HCT116 (cell line): ENCODE measurements around the gene KCTD18. TPM values are rescaled to one million over a fixed set of nuclear protein-coding genes. Genes with fewer than 3 reads are reported as not detected.

Source experiments
- ATAC-seq: fragments of 200-7000 bp; cut with Tn5 transposase; 2 replicates; pipeline ENCODE4 v1.9.1; 2020; ENCODE audit warnings: mild to moderate bottlenecking, moderate library complexity
- BruUV-seq: library from RNA; stranded (reverse); fragments of 400-500 nt; replicated peaks from 2 replicates; lab custom pipeline; 2021; lab: Mats Ljungman, UMichigan
- CTCF ChIA-PET: fragments of 300-600 bp; sonication (Branson Sonifier 250); formaldehyde crosslinking; loops from one replicate; lab custom pipeline; 2021; ENCODE audit warnings: antibody characterized with exemption; lab: Charles Lee
- POLR2A ChIA-PET: fragments of 300-600, 350-600 bp; sonication (Branson Sonifier 250); formaldehyde crosslinking; loops from one replicate; lab custom pipeline; 2021; ENCODE audit warnings: antibody characterized with exemption; lab: Charles Lee
- RAD21 ChIA-PET, 2 experiments: fragments of 300-600 bp; sonication (Branson Sonifier 250); formaldehyde crosslinking; loops; one replicate each; lab custom pipeline; 2023; ENCODE audit warnings: low total read pairs in 2 of 2; ENCODE audit not compliant: uncharacterized antibody in 2 of 2, unreplicated experiment in 2 of 2, low non-redundant PET in 1 of 2; lab: Charles Lee
- DNase-seq: peaks from one replicate; pipeline ENCODE4 v3.0.0-alpha.2; 2010; ENCODE audit warnings: low read depth, low spot score
- H2AFZ ChIP-seq: fragments of 200-600 bp; shearing (Covaris generic), sonication (generic); 2 replicates; pipeline ENCODE4 v1.6.1; 2017; ENCODE audit warnings: low read depth, mixed run types, mixed read lengths, antibody characterized with exemption, low read length; ENCODE audit not compliant: poor library complexity, severe bottlenecking
- H3K27ac ChIP-seq: 2 replicates; pipeline ENCODE4 v1.5.1; 2012; ENCODE audit warnings: low read depth, low read length
- H3K27me3 ChIP-seq: fragments of 200-600 bp; sonication (generic); 2 replicates; pipeline ENCODE4 v1.6.1; 2016; ENCODE audit warnings: mixed run types, low read length, mixed read lengths; ENCODE audit not compliant: insufficient read depth
- H3K36me3 ChIP-seq, 2 experiments: fragments of 200-500 bp in 1 of 2; fragments of 200-600 bp in 1 of 2; sonication (Bioruptor generic) in 1 of 2; sonication (generic) in 1 of 2; 2 replicates each; pipeline versions ENCODE4 v1.5.1 to v1.6.1; 2014 to 2016; ENCODE audit warnings: low read length in 2 of 2, inconsistent platforms in 1 of 2, mixed read lengths in 1 of 2, mixed run types in 1 of 2; ENCODE audit not compliant: insufficient read depth in 2 of 2, control insufficient read depth in 1 of 2
- H3K4me1 ChIP-seq, 2 experiments: fragments of 200-600 bp in 1 of 2; sonication (generic) in 1 of 2; 2 replicates each; pipeline versions ENCODE4 v1.5.1 to v1.6.1; 2012 to 2017; ENCODE audit warnings: low read length in 2 of 2, inconsistent platforms in 1 of 2, mild to moderate bottlenecking in 1 of 2, mixed read lengths in 1 of 2, mixed run types in 1 of 2, moderate library complexity in 1 of 2; ENCODE audit not compliant: insufficient read depth in 2 of 2, control insufficient read depth in 1 of 2
- H3K4me2 ChIP-seq: fragments of 200-600 bp; sonication (generic); 2 replicates; pipeline ENCODE4 v1.6.1; 2017; ENCODE audit warnings: mixed run types, low read length, mixed read lengths
- H3K4me3 ChIP-seq, 2 experiments: fragments of 200-600 bp in 1 of 2; sonication (generic) in 1 of 2; replicated peaks in 1 of 2; 2 replicates each; pipeline ENCODE4 v1.5.1; 2011 to 2016; ENCODE audit warnings: low read length in 2 of 2, control low read depth in 1 of 2, low read depth in 1 of 2, mild to moderate bottlenecking in 1 of 2, mixed read lengths in 1 of 2, mixed run types in 1 of 2
- H3K79me2 ChIP-seq: fragments of 200-600 bp; sonication (generic); 2 replicates; pipeline ENCODE4 v1.6.1; 2017; ENCODE audit warnings: mild to moderate bottlenecking, mixed run types, low read length, moderate library complexity, mixed read lengths; ENCODE audit not compliant: insufficient read depth
- H3K9ac ChIP-seq: fragments of 200-600 bp; sonication (generic); 2 replicates; pipeline ENCODE4 v1.6.1; 2016; ENCODE audit warnings: low read length, mixed read lengths
- H3K9me2 ChIP-seq: fragments of 200-600 bp; sonication (generic), shearing (Covaris generic); 2 replicates; pipeline ENCODE4 v1.6.1; 2017; ENCODE audit warnings: mixed run types, mild to moderate bottlenecking, moderate library complexity; ENCODE audit not compliant: insufficient read depth
- H3K9me3 ChIP-seq, 2 experiments: fragments of 200-500 bp in 1 of 2; fragments of 200-600 bp in 1 of 2; sonication (Bioruptor generic) in 1 of 2; sonication (generic) in 1 of 2; 2 replicates each; pipeline ENCODE4 v1.6.1; 2014 to 2017; ENCODE audit warnings: low read length in 2 of 2, mixed read lengths in 2 of 2, inconsistent platforms in 1 of 2, low read depth in 1 of 2, mild to moderate bottlenecking in 1 of 2, mixed run types in 1 of 2, moderate library complexity in 1 of 2; ENCODE audit not compliant: control insufficient read depth in 1 of 2, insufficient read depth in 1 of 2
- H4K20me1 ChIP-seq: fragments of 200-600 bp; sonication (generic), shearing (Covaris generic); 2 replicates; pipeline ENCODE4 v1.6.1; 2017; ENCODE audit warnings: mixed run types, mild to moderate bottlenecking, moderate library complexity; ENCODE audit not compliant: insufficient read depth
- ATF3 ChIP-seq: IDR thresholded peaks from 2 replicates; pipeline ENCODE4 v1.6.1; 2012
- CTCF ChIP-seq, 3 experiments: fragments of 200-600 bp in 1 of 3; sonication (generic) in 1 of 3; IDR thresholded peaks in 2 of 3; conservative IDR thresholded peaks in 1 of 3; 2 replicates each; pipeline ENCODE4 v1.5.1; 2012 to 2017; ENCODE audit warnings: low read depth in 2 of 3, low read length in 2 of 3, antibody characterized with exemption in 1 of 3, borderline replicate concordance in 1 of 3, control low read depth in 1 of 3, mild to moderate bottlenecking in 1 of 3, mixed read lengths in 1 of 3, mixed run types in 1 of 3, moderate library complexity in 1 of 3; ENCODE audit not compliant: insufficient read depth in 1 of 3
- EGR1 ChIP-seq: IDR thresholded peaks from 2 replicates; pipeline ENCODE4 v1.6.1; 2012; ENCODE audit warnings: low read depth
- ELF1 ChIP-seq: IDR thresholded peaks from 2 replicates; pipeline ENCODE4 v1.6.1; 2012; ENCODE audit warnings: low read depth, borderline replicate concordance
- EZH2 ChIP-seq: fragments of 200-600 bp; sonication (generic); IDR thresholded peaks from 2 replicates; pipeline ENCODE4 v1.6.1; 2017; ENCODE audit warnings: antibody characterized with exemption, mixed run types
- EZH2phosphoT487 ChIP-seq: fragments of 200-600 bp; IDR thresholded peaks from 2 replicates; pipeline ENCODE4 v1.6.1; 2018; ENCODE audit warnings: antibody characterized with exemption, borderline replicate concordance
- JUND ChIP-seq: IDR thresholded peaks from 2 replicates; pipeline ENCODE4 v1.6.1; 2012
- MAX ChIP-seq: IDR thresholded peaks from 2 replicates; pipeline ENCODE4 v1.6.1; 2012
- POLR2A ChIP-seq: IDR thresholded peaks from 2 replicates; pipeline ENCODE4 v1.7.0; 2011; ENCODE audit warnings: borderline replicate concordance; ENCODE audit not compliant: insufficient read depth, insufficient read length; ENCODE audit errors: extremely low read depth
- RAD21 ChIP-seq: IDR thresholded peaks from 2 replicates; pipeline ENCODE4 v1.6.1; 2012; ENCODE audit warnings: low read depth, mild to moderate bottlenecking
- REST ChIP-seq: IDR thresholded peaks from 2 replicates; pipeline ENCODE4 v1.6.1; 2012; ENCODE audit warnings: low read depth
- SIN3A ChIP-seq: IDR thresholded peaks from 2 replicates; pipeline ENCODE4 v1.6.1; 2012; ENCODE audit warnings: low read depth
- SRF ChIP-seq: IDR thresholded peaks from 2 replicates; pipeline ENCODE4 v1.6.1; 2012; ENCODE audit warnings: low read depth
- TCF7L2 ChIP-seq: IDR thresholded peaks from 2 replicates; pipeline ENCODE4 v1.7.0; 2011; ENCODE audit warnings: borderline replicate concordance, inconsistent platforms; ENCODE audit not compliant: insufficient read depth, insufficient read length; ENCODE audit errors: extremely low read depth
- YY1 ChIP-seq: IDR thresholded peaks from 2 replicates; pipeline ENCODE4 v1.6.1; 2011; ENCODE audit warnings: low read length, low read depth, moderate library complexity, mild to moderate bottlenecking; ENCODE audit not compliant: insufficient replicate concordance; ENCODE audit errors: extremely low read depth
- ZBTB33 ChIP-seq: IDR thresholded peaks from 2 replicates; pipeline ENCODE4 v1.6.1; 2011; ENCODE audit warnings: mild to moderate bottlenecking, low read length, moderate library complexity; ENCODE audit not compliant: insufficient replicate concordance; ENCODE audit errors: extremely low read depth
- ZFX ChIP-seq: fragments of 450-650 bp; IDR thresholded peaks from 2 replicates; pipeline ENCODE4 v1.6.1; 2017
- ZNF274 ChIP-seq: fragments of 200-500 bp; sonication (Bioruptor generic); IDR thresholded peaks from 2 replicates; pipeline ENCODE4 v1.6.1; 2014; ENCODE audit warnings: mild to moderate bottlenecking, low read depth, low read length, inconsistent platforms
- intact Hi-C: fragments of 100-400 bp; cut with micrococcal nuclease; formaldehyde crosslinking; loops from 2 replicates; pipeline ENCODE4 v1.10.0; 2022
- total RNA-seq: library from RNA; stranded (reverse); gene quantifications from one replicate; pipeline ENCODE4 v1.2.1, GENCODE V29; 2021; ENCODE audit not compliant: unreplicated experiment

KCTD18 gene
- total RNA-seq, 1 experiment from 2014 or later: 12.8 TPM

GRCh38 chr2:200450288-200450687 is 59.6 kb downstream of the KCTD18 start:
- H3K27ac ChIP-seq: no peak overlapping the region
- intact Hi-C loops: no loop called here
- peaks cover 6 to 14% of the 10 kb centered on the region in 2 experiments for H3K4me1 ChIP-seq
- no peaks in the 10 kb centered on the region for H3K9me2 ChIP-seq
- POLR2A ChIA-PET: no interaction called here
- no peaks in the 10 kb centered on the region for H3K79me2 ChIP-seq
- no peak for TF ChIP-seq ZFX
- no peak for TF ChIP-seq ATF3
- no peak for TF ChIP-seq ZNF274
- TF ChIP-seq JUND: no peak
- TF ChIP-seq ZBTB33: no peak
- TF ChIP-seq REST: no peak
- TF ChIP-seq EZH2: no peak
- no peak for TF ChIP-seq EZH2phosphoT487
- TF ChIP-seq CTCF (IDR thresholded peaks at IDR 0.05 in 2 of 3, conservative IDR thresholded peaks at IDR 0.05 in 1 of 3; ENCODE audit: borderline replicate concordance in 1 of 3, insufficient read depth in 1 of 3, low read depth in 2 of 3, low read length in 2 of 3): no peak
- TF ChIP-seq YY1: no peak
- TF ChIP-seq ELF1: no peak
- TF ChIP-seq SIN3A: no peak
- TF ChIP-seq TCF7L2: no peak
- TF ChIP-seq POLR2A: no peak
- no peak for TF ChIP-seq EGR1
- TF ChIP-seq RAD21: no peak
- TF ChIP-seq SRF: no peak
- no peak for TF ChIP-seq MAX
- TF ChIP-seq, all 23 proteins: peak for 0
- no peak overlapping the region for H3K9ac ChIP-seq
- no TSS peak for BruUV-seq
- DNase-seq: no peak
- H3K9me3 ChIP-seq: no peaks in the 10 kb centered on the region
- no peak for ATAC-seq
- no peak overlapping the region for H2AFZ ChIP-seq
- H3K27me3 ChIP-seq: no peaks in the 10 kb centered on the region
- no peak overlapping the region for H3K4me3 ChIP-seq
- RAD21 ChIA-PET: no interaction called here
- no peak overlapping the region for H3K4me2 ChIP-seq
- H4K20me1 ChIP-seq: no peaks in the 10 kb centered on the region
- H3K36me3 ChIP-seq: no peaks in the 10 kb centered on the region
- CTCF ChIA-PET: no interaction called here
